HG03103 (cell line): ENCODE data around the gene GNB1L.
"Not testable (repeated sequence)": the region's sequence is repeated elsewhere in the genome, so short reads cannot be mapped to it uniquely, and the experiment has no call there.

Experiments used
- ATAC-seq: cut with Tn5 transposase; IDR thresholded peaks from one replicate; pipeline ENCODE4 v1.9.1; 2021; ENCODE audit warnings: low read depth; ENCODE audit not compliant: unreplicated experiment

GNB1L gene

GRCh38 chr22:19800306-19800705 lies 54.4 kb downstream of the GNB1L start:
- no peak for ATAC-seq

GRCh38 chr22:19799322-19800190 lies 55.1 kb downstream of the GNB1L start:
- no peak for ATAC-seq

- ATAC-seq: no peak
These were observed 55.8 kb downstream of the GNB1L start for GRCh38 chr22:19798891-19799293.

GRCh38 chr22:19798003-19798665 lies 56.5 kb downstream of the GNB1L start:
- no peak for ATAC-seq

- no peak for ATAC-seq
These were observed 57.3 kb downstream of the GNB1L start for GRCh38 chr22:19797086-19798002.

GRCh38 chr22:19796160-19796559 lies 58.5 kb downstream of the GNB1L start:
- ATAC-seq: no peak

GRCh38 chr22:19795617-19796008 lies 59.1 kb downstream of the GNB1L start:
- no peak for ATAC-seq

GRCh38 chr22:19793661-19794310 lies 60.9 kb downstream of the GNB1L start:
- no peak for ATAC-seq

GRCh38 chr22:19793161-19793560 lies 61.5 kb downstream of the GNB1L start:
- ATAC-seq: no peak

- not testable (repeated sequence) for ATAC-seq
These were observed 62.2 kb downstream of the GNB1L start for GRCh38 chr22:19792383-19792896.

GRCh38 chr22:19791894-19792293 lies 62.8 kb downstream of the GNB1L start:
- no peak for ATAC-seq

- no peak for ATAC-seq
These were observed 63.4 kb downstream of the GNB1L start for GRCh38 chr22:19791243-19791642.

- no peak for ATAC-seq
These were observed 64.8 kb downstream of the GNB1L start for GRCh38 chr22:19789828-19790227.

- no peak for ATAC-seq
These were observed 65.3 kb downstream of the GNB1L start for GRCh38 chr22:19789406-19789805.

GRCh38 chr22:19788661-19789225 lies 65.9 kb downstream of the GNB1L start:
- no peak for ATAC-seq

GRCh38 chr22:19787849-19788141 lies 66.9 kb downstream of the GNB1L start:
- ATAC-seq: no peak

- ATAC-seq: no peak
These were observed 67.5 kb downstream of the GNB1L start for GRCh38 chr22:19786959-19787848.

GRCh38 chr22:19786264-19786585 lies 68.4 kb downstream of the GNB1L start:
- no peak for ATAC-seq
